H9 (cell line): ENCODE data around the gene TPT1. TPM values are rescaled to one million over a fixed set of nuclear protein-coding genes. Genes with fewer than 3 reads are reported as not detected.

ENCODE experiments used
- DNase-seq: peaks from one replicate; pipeline ENCODE4 v3.0.0-alpha.2; 2017
- H2AFZ ChIP-seq: one replicate; pipeline ENCODE4 v1.6.1; 2013; ENCODE audit warnings: mild to moderate bottlenecking, low read length, control low read depth, moderate library complexity
- H2AK5ac ChIP-seq: 2 replicates; pipeline ENCODE4 v1.6.1; 2013; ENCODE audit warnings: low read length, control low read depth, mixed read lengths; ENCODE audit not compliant: insufficient read length
- H2BK120ac ChIP-seq: one replicate; pipeline ENCODE4 v1.6.1; 2013; ENCODE audit warnings: low read depth, mild to moderate bottlenecking, low read length, control low read depth, inconsistent platforms; ENCODE audit not compliant: poor library complexity, severe bottlenecking
- H2BK12ac ChIP-seq: 2 replicates; pipeline ENCODE4 v1.6.1; 2013; ENCODE audit warnings: low read length, control low read depth, mixed read lengths, low read depth; ENCODE audit not compliant: insufficient read length
- H2BK15ac ChIP-seq: 2 replicates; pipeline ENCODE4 v1.6.1; 2013; ENCODE audit warnings: low read depth, low read length, control low read depth
- H2BK20ac ChIP-seq: one replicate; pipeline ENCODE4 v1.6.1; 2013; ENCODE audit warnings: low read depth, mild to moderate bottlenecking, low read length, control low read depth, inconsistent platforms; ENCODE audit not compliant: poor library complexity, severe bottlenecking
- H2BK5ac ChIP-seq: 2 replicates; pipeline ENCODE4 v1.6.1; 2013; ENCODE audit warnings: low read length, control low read depth, mixed read lengths; ENCODE audit not compliant: insufficient read length
- H3K14ac ChIP-seq: 2 replicates; pipeline ENCODE4 v1.6.1; 2013; ENCODE audit warnings: low read length, control low read depth; ENCODE audit not compliant: insufficient read depth
- H3K18ac ChIP-seq: 2 replicates; pipeline ENCODE4 v1.6.1; 2013; ENCODE audit warnings: low read depth, mild to moderate bottlenecking, mixed read lengths, low read length, control low read depth; ENCODE audit not compliant: insufficient read length
- H3K23ac ChIP-seq: 2 replicates; pipeline ENCODE4 v1.6.1; 2013; ENCODE audit warnings: low read length, control low read depth, mixed read lengths, low read depth; ENCODE audit not compliant: insufficient read length
- H3K23me2 ChIP-seq: 2 replicates; pipeline ENCODE4 v1.6.1; 2013; ENCODE audit warnings: low read depth, mild to moderate bottlenecking, mixed read lengths, low read length, control low read depth; ENCODE audit not compliant: insufficient read length, poor library complexity, severe bottlenecking
- H3K27ac ChIP-seq: 2 replicates; pipeline ENCODE4 v1.5.1; 2013; ENCODE audit warnings: low read length, control low read depth, mixed read lengths, low read depth; ENCODE audit not compliant: insufficient read length
- H3K27me3 ChIP-seq: 2 replicates; pipeline ENCODE4 v1.6.1; 2013; ENCODE audit warnings: low read length, control low read depth, inconsistent platforms; ENCODE audit not compliant: insufficient read depth
- H3K4ac ChIP-seq: 2 replicates; pipeline ENCODE4 v1.6.1; 2013; ENCODE audit warnings: low read depth, mild to moderate bottlenecking, control low read depth, inconsistent platforms, low read length, moderate library complexity
- H3K4me1 ChIP-seq: 2 replicates; pipeline ENCODE4 v1.6.1; 2013; ENCODE audit warnings: low read length, control low read depth, inconsistent platforms; ENCODE audit not compliant: insufficient read depth
- H3K4me2 ChIP-seq: 2 replicates; pipeline ENCODE4 v1.6.1; 2013; ENCODE audit warnings: low read length, control low read depth, mixed read lengths; ENCODE audit not compliant: insufficient read length, insufficient read depth
- H3K56ac ChIP-seq: 2 replicates; pipeline ENCODE4 v1.6.1; 2013; ENCODE audit warnings: low read depth, mild to moderate bottlenecking, mixed read lengths, low read length, control low read depth; ENCODE audit not compliant: insufficient read length
- H3K79me1 ChIP-seq: 2 replicates; pipeline ENCODE4 v1.6.1; 2013; ENCODE audit warnings: low read depth, mild to moderate bottlenecking, moderate library complexity, low read length, control low read depth, inconsistent platforms; ENCODE audit not compliant: insufficient read depth, poor library complexity, severe bottlenecking
- H3K79me2 ChIP-seq: 2 replicates; pipeline ENCODE4 v1.6.1; 2013; ENCODE audit warnings: low read length, control low read depth, inconsistent platforms; ENCODE audit not compliant: insufficient read depth
- H3K9ac ChIP-seq: 2 replicates; pipeline ENCODE4 v1.6.1; 2013; ENCODE audit warnings: low read length, control low read depth, mixed read lengths; ENCODE audit not compliant: insufficient read length; ENCODE audit errors: extremely low read depth
- H3K9me3 ChIP-seq: one replicate; pipeline ENCODE4 v1.6.1; 2013; ENCODE audit warnings: low read depth, low read length, inconsistent platforms; ENCODE audit not compliant: control insufficient read depth
- H3T11ph ChIP-seq: one replicate; pipeline ENCODE4 v1.6.1; 2013; ENCODE audit warnings: mild to moderate bottlenecking, low read length, control low read depth, inconsistent platforms
- H4K20me1 ChIP-seq: one replicate; pipeline ENCODE4 v1.6.1; 2013; ENCODE audit not compliant: control insufficient read depth, insufficient read length, insufficient read depth
- H4K5ac ChIP-seq: 2 replicates; pipeline ENCODE4 v1.6.1; 2013; ENCODE audit warnings: low read depth, mild to moderate bottlenecking, mixed read lengths, low read length, control low read depth; ENCODE audit not compliant: insufficient read length
- H4K8ac ChIP-seq: replicated peaks from 2 replicates; pipeline ENCODE4 v1.6.1; 2013; ENCODE audit warnings: low read length, control low read depth, mixed read lengths, low read depth; ENCODE audit not compliant: insufficient read length
- H4K91ac ChIP-seq: 2 replicates; pipeline ENCODE4 v1.6.1; 2013; ENCODE audit warnings: low read depth, mild to moderate bottlenecking, moderate library complexity, mixed read lengths, low read length, control low read depth; ENCODE audit not compliant: insufficient read length
- H3K27ac Mint-ChIP-seq, 3 experiments: 2 replicates in 2 of 3; 3 replicates in 1 of 3; pipeline ENCODE4 v1.8.0; 2020 to 2021; ENCODE audit warnings: mixed read lengths in 3 of 3, mild to moderate bottlenecking in 1 of 3, moderate library complexity in 1 of 3
- H3K27me3 Mint-ChIP-seq: 2 replicates; pipeline ENCODE4 v1.8.0; 2021; ENCODE audit warnings: low read depth, mild to moderate bottlenecking, moderate library complexity, mixed read lengths
- H3K36me3 Mint-ChIP-seq, 3 experiments: 2 replicates in 2 of 3; 3 replicates in 1 of 3; pipeline ENCODE4 v1.8.0; 2020 to 2021; ENCODE audit warnings: low read depth in 3 of 3, mixed read lengths in 3 of 3; ENCODE audit not compliant: insufficient read depth in 1 of 3
- H3K4me1 Mint-ChIP-seq, 2 experiments: 2 replicates each; pipeline ENCODE4 v1.8.0; 2020; ENCODE audit warnings: mixed read lengths in 2 of 2
- H3K4me3 Mint-ChIP-seq, 2 experiments: 2 replicates in 1 of 2; 3 replicates in 1 of 2; pipeline ENCODE4 v1.8.0; 2020 to 2021; ENCODE audit warnings: mild to moderate bottlenecking in 2 of 2, mixed read lengths in 2 of 2, moderate library complexity in 1 of 2
- H3K9me3 Mint-ChIP-seq, 2 experiments: 2 replicates in 1 of 2; 3 replicates in 1 of 2; pipeline ENCODE4 v1.8.0; 2020; ENCODE audit warnings: mild to moderate bottlenecking in 2 of 2, mixed read lengths in 2 of 2, moderate library complexity in 1 of 2
- CTCF ChIP-seq: fragments of 200-600 bp; sonication (generic); conservative IDR thresholded peaks from 3 replicates; pipeline ENCODE4 v1.8.0; 2021; ENCODE audit warnings: antibody characterized with exemption, mild to moderate bottlenecking
- WGBS: extraction: QIAGEN DNeasy Blood & Tissue Kit; methylation state at CpG from one replicate; pipeline ENCODE4 v1.1.7; 2013; ENCODE audit warnings: missing lambda C conversion rate, low lambda C conversion rate, mixed read lengths; ENCODE audit not compliant: insufficient read length; ENCODE audit errors: extremely low coverage; 5-methylcytosine and 5-hydroxymethylcytosine counted together
- total RNA-seq: library from RNA; stranded (reverse); gene quantifications from 2 replicates; pipeline ENCODE4 v1.2.1, GENCODE V29; 2021

The TPT1 gene
- total RNA-seq, 1 experiment from 2014 or later: 2,205 TPM

- no peaks in the 10 kb centered on the region for H3K9me3 ChIP-seq
- H3K56ac ChIP-seq: no peak overlapping the region
- H2BK5ac ChIP-seq: no peak overlapping the region
- Mint-ChIP-seq H3K4me1 (peaks cover 11 to 15% of the 10 kb centered on the region in 2 experiments; a peak in 3 of 4 replicates), H3K9me3 (no peaks in the 10 kb centered on the region), H3K36me3 (no peaks in the 10 kb centered on the region), H3K27me3 (no peaks in the 10 kb centered on the region; the same call in 1 of the 2 replicates), H3K4me3 (no peak overlapping the region), H3K27ac (peak overlapping the region in 1 of 3 experiments; percentile 46; a peak in 2 of 7 replicates)
- H3K4ac ChIP-seq: no peak overlapping the region
- H2AFZ ChIP-seq: no peak overlapping the region
- no peak overlapping the region for H3K18ac ChIP-seq
- H2BK12ac ChIP-seq: no peak overlapping the region
- H4K91ac ChIP-seq: no peak overlapping the region
- no peak overlapping the region for H3T11ph ChIP-seq
- H4K20me1 ChIP-seq: no peaks in the 10 kb centered on the region
- no peaks in the 10 kb centered on the region for H3K23me2 ChIP-seq
- no peak overlapping the region for H4K5ac ChIP-seq
- no peak overlapping the region for H2BK120ac ChIP-seq
- H2BK20ac ChIP-seq: no peak overlapping the region
- no peaks in the 10 kb centered on the region for H3K4me1 ChIP-seq
- no peaks in the 10 kb centered on the region for H3K79me2 ChIP-seq
- TF ChIP-seq CTCF: no peak
- H2BK15ac ChIP-seq: no peak overlapping the region
- no peak overlapping the region for H3K4me2 ChIP-seq
- no peak overlapping the region for H3K27ac ChIP-seq
- no peaks in the 10 kb centered on the region for H3K27me3 ChIP-seq
- no peak overlapping the region for H3K14ac ChIP-seq
- no peak overlapping the region for H3K23ac ChIP-seq
- no peak overlapping the region for H4K8ac ChIP-seq
- no peak overlapping the region for H3K9ac ChIP-seq
- no peaks in the 10 kb centered on the region for H3K79me1 ChIP-seq
- DNase-seq: no peak
- no peak overlapping the region for H2AK5ac ChIP-seq
- no CpG with 5 or more reads among the region's 7 CpGs for WGBS
These were observed 45.4 kb downstream of the TPT1 start for GRCh38 chr13:45295536-45295935.
